Endothelial cell of umbilical vein (primary cell): ENCODE data around the gene CDC42SE1. TPM values are rescaled to one million over a fixed set of nuclear protein-coding genes. Genes with fewer than 3 reads are reported as not detected.
A peak's percentile ranks its signal among the peaks of the same experiment; 100 is the strongest.

Experiments used
- BruUV-seq: library from RNA; stranded (reverse); fragments of 400-500 nt; replicated peaks from 2 replicates; lab custom pipeline; 2021; lab: Mats Ljungman, UMichigan
- CTCF ChIA-PET: fragments of 300-600, 350-600 bp; sonication (Branson Sonifier 250); formaldehyde crosslinking; loops from one replicate; lab custom pipeline; 2021; ENCODE audit warnings: antibody characterized with exemption, inconsistent platforms; lab: Charles Lee
- POLR2A ChIA-PET: fragments of 300-600, 350-600 bp; sonication (Branson Sonifier 250); formaldehyde crosslinking; loops from one replicate; lab custom pipeline; 2021; ENCODE audit warnings: antibody characterized with exemption, inconsistent platforms; lab: Charles Lee
- DNase-seq: peaks from one replicate; pipeline ENCODE4 v3.0.0-alpha.2; 2011; ENCODE audit warnings: low read depth, low spot score
- FAIRE-seq: peaks from 2 replicates; lab custom pipeline; 2011; peaks lifted over from hg19 to GRCh38; lab: Jason Lieb, UNC
- H2AFZ ChIP-seq: 2 replicates; pipeline ENCODE4 v1.6.0; 2012; ENCODE audit warnings: low read depth, low read length, control low read depth, inconsistent platforms
- H3K27ac ChIP-seq: 2 replicates; pipeline ENCODE4 v1.5.1; 2011; ENCODE audit warnings: low read depth, mild to moderate bottlenecking, control low read depth, low read length, moderate library complexity; ENCODE audit not compliant: insufficient read depth
- H3K27me3 ChIP-seq, 2 experiments: 2 replicates each; pipeline versions ENCODE4 v1.6.0 to v1.6.1; 2011; ENCODE audit warnings: low read length in 2 of 2, mixed read lengths in 1 of 2; ENCODE audit not compliant: control insufficient read depth in 2 of 2, insufficient read depth in 2 of 2
- H3K36me3 ChIP-seq, 2 experiments: 2 replicates in 1 of 2; 3 replicates in 1 of 2; pipeline ENCODE4 v1.5.1; 2011; ENCODE audit warnings: low read length in 2 of 2, mild to moderate bottlenecking in 1 of 2, moderate library complexity in 1 of 2; ENCODE audit not compliant: control insufficient read depth in 2 of 2, insufficient read depth in 2 of 2; ENCODE audit errors: extremely low read depth in 1 of 2
- H3K4me1 ChIP-seq: 3 replicates; pipeline ENCODE4 v1.5.1; 2011; ENCODE audit warnings: mild to moderate bottlenecking, low read length; ENCODE audit not compliant: control insufficient read depth, insufficient read depth; ENCODE audit errors: extremely low read depth
- H3K4me2 ChIP-seq: 2 replicates; pipeline ENCODE4 v1.6.1; 2011; ENCODE audit warnings: low read length, control low read depth, mixed read lengths; ENCODE audit not compliant: insufficient read depth
- H3K4me3 ChIP-seq, 3 experiments: fragments of 200-600 bp in 1 of 3; sonication (generic), shearing (Covaris generic) in 1 of 3; replicated peaks in 1 of 3; 2 replicates each; pipeline ENCODE4 v1.5.1; 2011 to 2016; ENCODE audit warnings: control low read depth in 3 of 3, low read length in 3 of 3, mild to moderate bottlenecking in 2 of 3, inconsistent platforms in 1 of 3, low read depth in 1 of 3, moderate library complexity in 1 of 3; ENCODE audit not compliant: insufficient read depth in 1 of 3
- H3K79me2 ChIP-seq: 2 replicates; pipeline ENCODE4 v1.6.0; 2012; ENCODE audit warnings: low read length, inconsistent platforms; ENCODE audit not compliant: control insufficient read depth, insufficient read depth
- H3K9ac ChIP-seq: replicated peaks from 2 replicates; pipeline ENCODE3; 2011; ENCODE audit warnings: low read length, control low read depth; ENCODE audit not compliant: insufficient read depth; ENCODE audit errors: extremely low read depth
- H3K9me1 ChIP-seq: replicated peaks from 3 replicates; pipeline ENCODE4 v1.6.0; 2011; ENCODE audit warnings: mild to moderate bottlenecking, low read length; ENCODE audit not compliant: control insufficient read depth, insufficient read depth; ENCODE audit errors: extremely low read depth
- H3K9me3 ChIP-seq: replicated peaks from 2 replicates; pipeline ENCODE4 v1.5.1; 2012; ENCODE audit warnings: low read length, inconsistent platforms; ENCODE audit not compliant: control insufficient read depth, insufficient read depth
- H4K20me1 ChIP-seq: replicated peaks from 2 replicates; pipeline ENCODE3; 2011; ENCODE audit warnings: mild to moderate bottlenecking, low read length; ENCODE audit not compliant: control insufficient read depth, insufficient read depth; ENCODE audit errors: extremely low read depth
- CTCF ChIP-seq, 2 donors: IDR thresholded peaks; 1 replicate in 1 of 2; 2 replicates in 1 of 2; pipeline ENCODE4 v1.5.1; 2011; ENCODE audit warnings: low read length in 2 of 2, mild to moderate bottlenecking in 2 of 2, moderate library complexity in 2 of 2, control low read depth in 1 of 2, inconsistent platforms in 1 of 2, low read depth in 1 of 2; ENCODE audit not compliant: insufficient read depth in 1 of 2; ENCODE audit errors: extremely low read depth in 1 of 2
- EZH2 ChIP-seq: IDR thresholded peaks from 2 replicates; pipeline ENCODE4 v1.6.1; 2012; ENCODE audit warnings: borderline replicate concordance, low read depth, mild to moderate bottlenecking, moderate library complexity, low read length, inconsistent platforms; ENCODE audit not compliant: severe bottlenecking
- GATA2 ChIP-seq: IDR thresholded peaks from 2 replicates; pipeline ENCODE4 v1.7.0; 2011; ENCODE audit warnings: low read depth, mild to moderate bottlenecking, moderate library complexity, mixed read lengths, low read length; ENCODE audit not compliant: insufficient read length, insufficient read depth
- JUN ChIP-seq: IDR thresholded peaks from 2 replicates; pipeline ENCODE4 v1.6.1; 2011; ENCODE audit warnings: borderline replicate concordance, low read depth; ENCODE audit not compliant: insufficient read length, insufficient read depth
- MAX ChIP-seq: IDR thresholded peaks from 2 replicates; pipeline ENCODE4 v1.6.1; 2011; ENCODE audit not compliant: insufficient read depth, insufficient read length
- MYC ChIP-seq: IDR thresholded peaks from one replicate; pipeline ENCODE4 v1.6.1; 2011; ENCODE audit warnings: mild to moderate bottlenecking, low read depth, low read length
- POLR2A ChIP-seq: IDR thresholded peaks from 2 replicates; pipeline ENCODE4 v1.6.1; 2012; ENCODE audit warnings: low read depth, mild to moderate bottlenecking, control low read depth, low read length
- dilution Hi-C: fragments of 300-500 bp; cut with MboI; formaldehyde crosslinking; loops from one replicate; pipeline ENCODE4 v1.15.0; 2019; ENCODE audit warnings: low sequenced_read_pairs; ENCODE audit not compliant: extremely low pct_ligation_motif_present
- intact Hi-C: fragments of 100-400 bp; cut with micrococcal nuclease; formaldehyde crosslinking; loops from one replicate; pipeline ENCODE4 v1.10.0; 2022
- polyA plus RNA-seq, 4 experiments: library from polyadenylated mRNA; depleted of rRNA in 3 of 4; stranded (reverse) in 3 of 4; unstranded in 1 of 4; fragments of >200 nt; gene quantifications; 2 replicates each; pipeline versions ENCODE4 v1.2.1 to v1.2.3, GENCODE V29; 2011 to 2012; ENCODE audit warnings: missing spikeins in 1 of 4
- total RNA-seq: library from RNA; stranded (reverse); gene quantifications from 2 replicates; pipeline ENCODE4 v1.2.3, GENCODE V29; 2021

Gene CDC42SE1
- total and polyA plus RNA-seq, 2 donors (not counting 3 experiments of a cell fraction or from before 2014, with no cell fraction given) = 59.6 to 85.9 TPM

- H3K27ac ChIP-seq = no peak overlapping the region
- H3K4me3 ChIP-seq = no peak overlapping the region
- peaks cover 28% of the 10 kb centered on the region for H3K4me1 ChIP-seq
- DNase-seq (no peak), FAIRE-seq (no peak)
- dilution Hi-C loops = no loop called here
- ChIA-PET CTCF (interaction anchor here (0.7 to 1.1 kb wide), 2 partner anchors 15 to 90 kb away, joined by 3 read pairs; no protein-coding TSS in a partner anchor), POLR2A (no interaction called here)
- no peak overlapping the region for H3K9ac ChIP-seq
- H3K9me3 ChIP-seq = no peaks in the 10 kb centered on the region
- BruUV-seq = no TSS peak
- H4K20me1 ChIP-seq = no peaks in the 10 kb centered on the region
- peak overlapping the region; percentile 28 for H3K4me2 ChIP-seq
- intact Hi-C loops = loop anchor here (2.0 kb wide), 1 partner anchor 49 kb away; the partner anchor contains the start of gene CDC42SE1
- H2AFZ ChIP-seq = no peak overlapping the region
- no peaks in the 10 kb centered on the region for H3K9me1 ChIP-seq
- H3K79me2 ChIP-seq = no peaks in the 10 kb centered on the region
- no peaks in the 10 kb centered on the region for H3K36me3 ChIP-seq
- H3K27me3 ChIP-seq = no peaks in the 10 kb centered on the region
- TF ChIP-seq POLR2A (no peak), EZH2 (no peak), MYC (no peak), JUN (no peak), CTCF (IDR thresholded peaks at IDR 0.05; ENCODE audit: extremely low read depth in 1 of 2, insufficient read depth in 1 of 2, low read depth in 1 of 2, low read length in 2 of 2) (no peak), MAX (no peak), GATA2 (no peak)
Measured at GRCh38 chr1:151009674-151010345, 49.6 kb downstream of the CDC42SE1 start.
